IgD-negative memory B cell (primary cell): ENCODE data around the gene PPP1R3E. TPM values are rescaled to one million over a fixed set of nuclear protein-coding genes. Genes with fewer than 3 reads are reported as not detected.

Experiments used
- H3K27ac Mint-ChIP-seq, 3 donors: one replicate each; pipeline ENCODE4 v1.8.0; 2020 to 2022; ENCODE audit warnings: mild to moderate bottlenecking in 3 of 3, mixed read lengths in 3 of 3, moderate library complexity in 1 of 3
- H3K27me3 Mint-ChIP-seq: one replicate; pipeline ENCODE4 v1.8.0; 2021; ENCODE audit warnings: mixed read lengths
- H3K36me3 Mint-ChIP-seq: one replicate; pipeline ENCODE4 v1.8.0; 2020; ENCODE audit warnings: mild to moderate bottlenecking, mixed read lengths
- H3K4me1 Mint-ChIP-seq, 3 donors: one replicate each; pipeline ENCODE4 v1.8.0; 2020 to 2022; ENCODE audit warnings: mixed read lengths in 3 of 3, mild to moderate bottlenecking in 1 of 3
- H3K4me3 Mint-ChIP-seq, 4 donors: one replicate each; pipeline ENCODE4 v1.8.0; 2020 to 2022; ENCODE audit warnings: mild to moderate bottlenecking in 4 of 4, mixed read lengths in 4 of 4, moderate library complexity in 3 of 4
- H3K9me3 Mint-ChIP-seq, 3 donors: one replicate each; pipeline ENCODE4 v1.8.0; 2020 to 2021; ENCODE audit warnings: mixed read lengths in 3 of 3, mild to moderate bottlenecking in 1 of 3
- polyA plus RNA-seq: library from polyadenylated mRNA; unstranded; fragments of 300-500 nt; fragmentation: Illumina TruSeq; gene quantifications from one replicate; pipeline ENCODE4 v1.2.3, GENCODE V29; 2021

Gene PPP1R3E
- polyA plus RNA-seq, 1 donor from 2014 or later, result 2.3 TPM

- Mint-ChIP-seq H3K36me3 (peaks cover 2% of the 10 kb centered on the region), H3K4me1 (peaks cover 16 to 20% (median 20%) of the 10 kb centered on the region in 3 donors), H3K4me3 (peak overlapping the region in 2 of 4 donors; percentile 31 to 88), H3K9me3 (no peaks in the 10 kb centered on the region), H3K27ac (no peak overlapping the region), H3K27me3 (no peaks in the 10 kb centered on the region)
Observed at GRCh38 chr14:23308721-23309445, 6.2 kb upstream of the PPP1R3E start.

DNA sequence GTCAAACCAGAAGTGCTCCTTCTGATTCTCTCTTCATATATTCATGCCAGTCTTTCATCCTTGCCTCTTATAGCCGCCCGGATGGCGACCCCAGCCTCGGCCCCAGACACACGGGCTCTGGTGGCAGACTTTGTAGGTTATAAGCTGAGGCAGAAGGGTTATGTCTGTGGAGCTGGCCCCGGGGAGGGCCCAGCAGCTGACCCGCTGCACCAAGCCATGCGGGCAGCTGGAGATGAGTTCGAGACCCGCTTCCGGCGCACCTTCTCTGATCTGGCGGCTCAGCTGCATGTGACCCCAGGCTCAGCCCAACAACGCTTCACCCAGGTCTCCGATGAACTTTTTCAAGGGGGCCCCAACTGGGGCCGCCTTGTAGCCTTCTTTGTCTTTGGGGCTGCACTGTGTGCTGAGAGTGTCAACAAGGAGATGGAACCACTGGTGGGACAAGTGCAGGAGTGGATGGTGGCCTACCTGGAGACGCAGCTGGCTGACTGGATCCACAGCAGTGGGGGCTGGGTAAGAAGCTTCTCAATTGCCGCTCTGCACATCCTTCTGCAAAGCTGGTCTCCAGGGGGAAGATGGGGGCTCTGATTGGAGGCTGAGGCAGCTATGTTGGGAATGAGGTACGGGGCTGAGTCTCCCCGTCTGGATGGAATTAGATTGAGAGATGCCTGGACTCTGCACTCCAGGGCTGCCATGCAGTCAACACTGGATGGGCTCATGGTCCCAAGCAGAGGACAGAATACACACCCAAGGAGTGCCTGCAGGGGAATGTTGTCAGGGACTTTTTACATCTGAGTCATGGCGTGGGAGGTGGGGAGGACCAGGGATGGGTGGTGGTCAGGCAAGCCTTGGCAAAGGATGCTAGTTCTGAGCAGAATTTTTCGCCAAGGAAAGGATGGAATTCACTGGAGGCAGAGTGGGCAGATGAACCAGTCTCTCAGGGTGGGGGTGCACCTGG lies 5.3 kb upstream of the PPP1R3E start:
- H3K9me3 Mint-ChIP-seq, result no peaks in the 10 kb centered on the region
- peaks cover 2% of the 10 kb centered on the region for H3K36me3 Mint-ChIP-seq
- no peaks in the 10 kb centered on the region for H3K27me3 Mint-ChIP-seq
- peaks cover 16 to 25% (median 23%) of the 10 kb centered on the region in 3 donors for H3K4me1 Mint-ChIP-seq
- H3K27ac Mint-ChIP-seq, result peak overlapping the region in 2 of 3 donors; percentile 53 to 87
- peak overlapping the region; percentile 78 to 94 (median 91) for H3K4me3 Mint-ChIP-seq

DNA sequence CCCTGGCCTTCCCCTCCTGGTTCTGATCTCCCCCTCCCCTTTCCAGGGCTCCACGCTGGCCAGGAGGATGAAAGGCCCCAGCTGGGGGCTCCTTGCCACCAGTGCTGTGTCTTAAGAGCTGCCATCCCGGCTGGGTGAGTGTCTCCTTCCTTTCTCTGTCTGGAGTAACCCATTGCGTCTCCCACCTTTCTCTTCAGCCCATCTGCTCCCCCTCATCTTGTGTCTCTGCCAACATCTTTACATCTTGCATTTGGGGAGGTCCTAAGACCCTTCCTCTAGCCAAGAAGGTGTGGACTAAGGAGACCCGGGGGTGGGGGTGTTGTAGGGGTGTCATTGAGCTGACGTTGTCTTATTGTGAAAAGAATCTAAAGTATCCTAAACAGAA lies 4.5 kb upstream of the PPP1R3E start:
- Mint-ChIP-seq H3K9me3 (no peaks in the 10 kb centered on the region), H3K36me3 (peaks cover 2% of the 10 kb centered on the region), H3K27ac (peak overlapping the region; percentile 71 to 93 (median 87)), H3K4me1 (peaks cover 16 to 25% (median 23%) of the 10 kb centered on the region in 3 donors), H3K27me3 (no peaks in the 10 kb centered on the region), H3K4me3 (peak overlapping the region; percentile 78 to 94 (median 91))

DNA sequence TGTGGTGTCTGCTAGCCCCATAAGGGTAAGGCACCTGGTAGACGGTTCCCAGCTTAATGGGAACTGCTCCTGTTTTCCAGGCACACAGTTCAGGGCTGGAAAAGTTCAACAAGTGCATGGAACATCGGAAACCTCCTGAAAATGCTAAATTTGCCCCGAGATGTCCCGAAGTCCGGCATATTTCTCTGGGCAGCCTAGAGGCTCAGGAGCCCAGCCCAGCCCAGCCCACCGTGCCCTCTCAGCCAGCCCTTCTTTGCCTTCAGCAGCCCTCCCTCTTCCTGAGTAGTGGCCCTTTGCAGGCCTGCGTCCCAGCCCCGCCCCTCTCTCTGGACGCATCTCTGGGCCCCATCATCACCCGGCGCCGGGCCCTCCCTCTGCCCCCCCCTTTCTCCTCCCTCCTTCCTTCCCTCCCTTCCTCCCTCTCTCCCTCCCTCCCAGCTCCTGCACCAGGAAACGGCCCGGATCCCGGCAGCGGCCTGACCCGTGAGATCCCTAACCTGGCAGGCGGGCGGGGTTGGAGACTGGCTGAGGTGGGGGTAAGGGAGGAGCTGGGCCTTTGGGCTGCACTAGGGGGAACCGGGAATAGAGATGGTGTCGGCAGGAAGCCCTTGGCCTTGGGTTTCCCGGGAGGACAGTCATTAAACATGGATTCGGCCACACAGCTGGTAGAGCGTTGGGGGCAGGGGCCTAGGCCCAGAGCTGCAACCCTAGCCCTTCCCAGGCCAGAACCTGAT lies 3.9 kb upstream of the PPP1R3E start, which contains the start of gene BCL2L2:
BCL2L2 (plus strand) TSS at position 422 of the 734 bp plus-strand sequence. CDS start 935 bp downstream, outside the sequence.
- peak within 1 kb of the TSS; percentile 78 to 94 (median 91) for H3K4me3 Mint-ChIP-seq
- H3K36me3 Mint-ChIP-seq, result peaks cover 2% of the 10 kb centered on the region
- peaks cover 16 to 25% (median 23%) of the 10 kb centered on the region in 3 donors for H3K4me1 Mint-ChIP-seq
- H3K9me3 Mint-ChIP-seq, result no peaks in the 10 kb centered on the region
- H3K27ac Mint-ChIP-seq, result peak within 1 kb of the TSS; percentile 71 to 93 (median 87)
- no peaks in the 10 kb centered on the region for H3K27me3 Mint-ChIP-seq

DNA sequence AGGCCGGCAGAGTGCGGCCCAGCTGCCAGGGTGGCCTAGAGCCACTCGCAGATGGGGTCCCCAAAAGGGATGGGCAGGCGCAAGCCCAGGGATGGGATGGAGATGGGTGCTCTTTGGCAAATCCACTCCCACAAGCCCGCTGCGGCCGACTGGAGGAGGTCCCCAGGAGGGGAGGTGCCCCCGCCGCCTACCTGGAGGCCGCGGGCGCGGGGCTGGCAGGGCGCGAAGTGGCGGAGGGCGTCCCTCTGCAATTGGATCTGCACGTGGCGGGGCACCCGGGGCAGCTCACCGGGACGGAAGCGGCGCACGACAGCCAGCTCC lies 730 bp downstream of the PPP1R3E start:
- Mint-ChIP-seq H3K4me3 (peak overlapping the region; percentile 92 to 99 (median 98)), H3K9me3 (no peaks in the 10 kb centered on the region), H3K27ac (peak overlapping the region; percentile 93 to 97 (median 95)), H3K36me3 (no peaks in the 10 kb centered on the region), H3K27me3 (no peaks in the 10 kb centered on the region), H3K4me1 (peaks cover 12 to 18% (median 17%) of the 10 kb centered on the region in 3 donors)

DNA sequence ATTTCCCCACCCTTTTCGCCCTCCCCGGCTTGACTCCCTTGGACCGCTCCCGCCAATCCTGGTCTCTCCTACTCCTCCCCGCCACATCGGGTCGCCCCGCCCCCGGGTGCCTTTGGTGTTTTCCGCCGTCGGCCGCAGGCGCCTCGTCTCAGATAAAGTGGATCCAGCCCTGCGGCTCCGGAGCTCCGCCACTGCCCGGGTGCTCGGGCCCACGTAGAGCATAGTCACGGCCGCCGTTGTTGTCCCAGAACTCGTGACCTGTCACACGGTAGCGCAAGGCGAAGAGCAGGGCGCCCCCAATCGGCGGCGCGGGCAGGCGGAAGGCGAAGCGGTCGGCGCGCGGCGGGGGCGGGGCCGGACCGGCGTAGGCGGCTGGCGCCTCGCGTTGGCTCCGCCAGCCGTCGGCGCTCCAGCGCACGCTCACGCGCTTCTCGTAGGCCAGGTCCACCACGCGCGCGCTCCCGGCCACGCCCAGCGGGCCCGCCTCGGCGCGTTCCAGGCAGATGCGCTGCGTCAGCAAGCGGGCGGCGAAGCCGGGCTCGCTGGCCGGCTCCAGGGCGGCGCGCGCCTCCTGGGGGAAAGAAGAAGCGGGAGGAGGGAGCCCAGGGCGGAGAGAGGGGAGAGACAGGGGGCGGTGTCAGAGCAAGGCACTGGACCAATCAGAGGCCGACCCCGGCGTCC lies 1.2 kb downstream of the PPP1R3E start:
- no peaks in the 10 kb centered on the region for H3K36me3 Mint-ChIP-seq
- peak overlapping the region; percentile 95 to 98 (median 97) for H3K27ac Mint-ChIP-seq
- H3K9me3 Mint-ChIP-seq, result no peaks in the 10 kb centered on the region

DNA sequence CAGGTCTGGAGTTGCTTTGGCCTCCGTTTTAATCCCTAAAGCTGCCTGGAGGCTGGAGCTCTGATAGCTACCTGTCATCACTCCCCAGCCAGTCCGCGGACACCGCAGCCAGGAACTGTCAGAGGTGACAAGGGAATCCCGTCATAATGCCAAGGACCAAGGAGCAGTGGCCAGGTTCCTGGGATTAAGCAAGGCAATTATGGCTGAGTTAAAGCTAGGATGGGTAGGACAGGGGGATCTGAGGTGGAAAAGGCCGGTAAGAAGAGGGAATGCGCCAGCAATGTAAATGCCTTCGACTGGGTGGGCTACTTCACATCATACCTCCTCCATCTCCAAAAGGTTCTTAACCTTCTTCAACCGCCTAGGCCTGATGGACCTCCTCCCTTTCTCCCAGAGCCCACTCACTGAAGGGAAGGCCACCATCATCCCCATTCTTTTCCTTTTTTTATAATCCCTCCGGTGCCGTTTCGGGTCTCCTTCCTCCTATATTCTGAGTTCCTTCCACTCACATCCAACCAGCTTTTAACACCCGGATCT lies 1.9 kb downstream of the PPP1R3E start:
- Mint-ChIP-seq H3K36me3 (no peaks in the 10 kb centered on the region), H3K4me3 (peak overlapping the region; percentile 92 to 99 (median 98)), H3K4me1 (peaks cover 9 to 12% (median 12%) of the 10 kb centered on the region in 3 donors), H3K27me3 (no peaks in the 10 kb centered on the region), H3K9me3 (no peaks in the 10 kb centered on the region), H3K27ac (peak overlapping the region; percentile 95 to 98 (median 97))

More for the DNA sequence above, 1.2 kb downstream of the PPP1R3E start:
- Mint-ChIP-seq H3K27me3 (no peaks in the 10 kb centered on the region), H3K4me1 (peaks cover 12 to 18% (median 17%) of the 10 kb centered on the region in 3 donors), H3K4me3 (peak overlapping the region; percentile 92 to 99 (median 98))

- Mint-ChIP-seq H3K4me1 (peaks cover 10 to 14% (median 13%) of the 10 kb centered on the region in 3 donors), H3K27me3 (no peaks in the 10 kb centered on the region), H3K4me3 (peak overlapping the region; percentile 92 to 99 (median 98)), H3K27ac (peak overlapping the region; percentile 95 to 98 (median 97)), H3K36me3 (no peaks in the 10 kb centered on the region), H3K9me3 (no peaks in the 10 kb centered on the region)
Observed at GRCh38 chr14:23299986-23300686, 2.5 kb downstream of the PPP1R3E start.

GRCh38 chr14:23299211-23299957 lies 3.3 kb downstream of the PPP1R3E start:
- Mint-ChIP-seq H3K27ac (peak overlapping the region; percentile 95 to 98 (median 97)), H3K4me3 (peak overlapping the region; percentile 44 to 99 (median 94)), H3K4me1 (peaks cover 13 to 18% (median 18%) of the 10 kb centered on the region in 3 donors), H3K36me3 (no peaks in the 10 kb centered on the region), H3K9me3 (no peaks in the 10 kb centered on the region), H3K27me3 (no peaks in the 10 kb centered on the region)

GRCh38 chr14:23297611-23298277 lies 4.9 kb downstream of the PPP1R3E start:
- Mint-ChIP-seq H3K27ac (peak overlapping the region in 1 of 3 donors; percentile 97), H3K36me3 (no peaks in the 10 kb centered on the region), H3K4me3 (peak overlapping the region in 1 of 4 donors; percentile 53), H3K27me3 (no peaks in the 10 kb centered on the region), H3K4me1 (peaks cover 8 to 24% (median 17%) of the 10 kb centered on the region in 3 donors), H3K9me3 (no peaks in the 10 kb centered on the region)

GRCh38 chr14:23297096-23297495 lies 5.6 kb downstream of the PPP1R3E start:
- H3K9me3 Mint-ChIP-seq, result no peaks in the 10 kb centered on the region
- peak overlapping the region in 1 of 4 donors; percentile 53 for H3K4me3 Mint-ChIP-seq
- peak overlapping the region in 1 of 3 donors; percentile 97 for H3K27ac Mint-ChIP-seq
- H3K36me3 Mint-ChIP-seq, result no peaks in the 10 kb centered on the region
- H3K4me1 Mint-ChIP-seq, result peaks cover 8 to 24% (median 17%) of the 10 kb centered on the region in 3 donors
- no peaks in the 10 kb centered on the region for H3K27me3 Mint-ChIP-seq

DNA sequence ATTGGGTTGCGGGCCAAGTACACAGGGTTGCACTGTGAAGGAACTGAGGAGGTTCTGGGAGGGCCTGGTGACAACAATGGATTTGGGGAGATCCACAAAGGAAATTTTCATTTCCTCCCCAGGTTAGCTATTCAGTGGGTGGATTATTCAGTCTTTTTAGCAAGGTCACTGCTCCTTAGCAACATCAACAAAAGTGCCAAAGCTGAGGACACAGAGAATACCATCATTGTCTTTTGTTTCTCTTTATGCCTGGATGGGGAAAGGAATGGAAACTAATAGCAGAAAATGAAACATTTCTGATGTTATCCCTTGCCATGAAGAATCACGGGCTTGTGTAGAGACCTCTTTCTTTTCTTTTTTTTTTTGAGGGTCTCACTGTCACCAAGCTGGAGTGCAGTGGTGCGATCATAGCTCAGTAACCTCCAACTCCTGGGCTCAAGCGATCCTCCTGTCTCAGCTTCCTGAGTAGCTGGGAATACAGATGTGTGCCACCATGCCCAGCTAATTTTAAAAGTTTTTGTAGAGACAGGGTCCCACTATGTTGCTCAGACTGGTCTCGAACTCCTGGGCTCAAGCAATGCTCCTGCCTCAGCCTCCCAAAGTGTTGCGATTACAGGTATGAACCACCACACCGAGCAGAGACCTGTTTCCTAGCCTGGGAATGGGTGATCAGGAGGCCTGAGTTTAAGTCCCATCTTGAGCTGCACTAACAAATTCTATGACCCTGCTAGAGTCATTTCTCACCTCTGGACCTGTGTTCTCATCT lies 6.5 kb downstream of the PPP1R3E start:
- Mint-ChIP-seq H3K27me3 (no peaks in the 10 kb centered on the region), H3K9me3 (no peaks in the 10 kb centered on the region), H3K27ac (peak overlapping the region in 1 of 3 donors; percentile 97), H3K4me3 (peak overlapping the region in 2 of 4 donors; percentile 34 to 78), H3K4me1 (peaks cover 8 to 24% (median 17%) of the 10 kb centered on the region in 3 donors), H3K36me3 (no peaks in the 10 kb centered on the region)
